Fibroblast of skin of abdomen (primary cell): Measurements from ENCODE around the gene RGN.
"Not testable (repeated sequence)": the region's sequence is repeated elsewhere in the genome, so short reads cannot be mapped to it uniquely, and the experiment has no call there.

Source experiments
- DNase-seq: peaks from one replicate; pipeline ENCODE4 v3.0.0-alpha.2; 2013

RGN gene

DNA sequence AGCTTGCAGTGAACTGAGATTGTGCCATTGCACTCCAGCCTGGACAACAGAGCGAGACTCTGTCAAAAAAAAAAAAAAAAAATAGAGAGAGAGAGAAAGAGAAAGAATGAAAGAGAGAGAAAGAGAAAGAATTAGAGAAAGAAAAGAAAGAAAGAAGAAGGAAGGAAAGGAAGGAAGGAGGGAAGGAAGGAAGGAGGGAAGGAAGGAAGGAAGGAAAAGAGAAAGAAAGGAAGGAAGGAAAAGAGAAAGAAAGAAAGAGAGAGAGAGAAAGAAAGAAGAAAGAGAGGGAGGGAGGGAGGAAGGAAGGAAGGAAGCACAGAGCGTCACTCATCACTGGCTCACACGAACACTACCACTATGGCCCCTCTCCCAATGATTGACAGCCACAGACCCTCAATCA, 46.2 kb downstream of the RGN start:
- not testable (repeated sequence) for DNase-seq

DNA sequence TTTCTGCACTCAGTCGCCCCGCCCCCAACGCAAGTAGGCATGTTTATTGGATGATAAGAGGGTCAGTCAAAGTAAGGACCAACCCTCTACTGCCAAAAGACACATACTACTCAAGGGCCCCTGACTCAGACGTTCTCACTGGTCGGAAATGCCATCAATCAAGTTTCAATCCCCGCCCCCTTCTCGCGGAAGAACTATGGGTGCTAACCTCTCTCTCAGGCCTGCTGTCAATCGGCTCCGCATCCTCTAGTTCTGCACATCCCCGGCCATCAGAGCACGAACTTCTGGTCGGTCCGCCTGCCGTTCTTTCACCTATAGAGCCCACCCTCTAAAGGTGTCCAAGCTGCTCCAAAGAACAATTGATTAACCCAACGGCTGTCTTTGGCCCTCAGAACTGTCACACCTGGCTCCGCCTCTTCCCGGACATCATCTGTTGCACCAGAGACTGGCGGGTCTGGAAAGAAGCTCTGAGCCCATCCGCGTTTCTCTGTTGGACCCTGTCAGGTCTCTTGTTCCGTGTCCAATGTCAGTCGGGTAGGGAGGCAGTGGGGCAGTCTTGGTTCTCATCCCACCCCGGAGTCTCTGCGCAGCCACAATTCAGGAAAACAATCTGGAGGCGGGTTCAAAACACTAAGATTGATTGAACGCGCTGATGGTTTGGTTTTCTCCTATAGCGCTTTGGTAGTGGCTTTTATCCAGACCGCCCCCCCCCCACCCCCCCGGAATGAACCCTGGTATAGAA, 51.1 kb downstream of the RGN start:
- DNase-seq = peak; percentile 96

DNA sequence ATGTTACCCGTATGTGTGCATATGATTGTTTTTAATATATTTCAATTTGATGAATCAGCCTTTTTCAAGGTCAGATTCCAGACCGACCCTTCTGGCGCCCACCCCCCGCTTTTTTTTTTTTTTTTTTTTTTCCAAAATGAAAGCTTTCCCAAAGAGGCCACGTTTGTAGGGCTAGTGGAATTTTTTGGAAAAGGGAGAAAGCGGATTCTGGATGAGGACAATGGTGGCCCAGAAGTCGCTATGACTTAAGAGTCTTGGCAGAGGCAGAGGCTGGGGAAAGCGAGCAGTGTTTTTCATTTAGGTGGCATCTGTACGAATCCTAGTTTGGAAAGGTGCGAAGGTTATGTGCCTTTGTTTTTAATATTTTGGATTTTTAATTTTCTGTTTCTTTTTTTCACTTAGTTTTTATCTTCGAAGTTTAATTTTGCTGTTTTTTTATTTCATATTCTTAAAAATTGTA, 51.7 kb downstream of the RGN start:
- peak; percentile 1 for DNase-seq

DNA sequence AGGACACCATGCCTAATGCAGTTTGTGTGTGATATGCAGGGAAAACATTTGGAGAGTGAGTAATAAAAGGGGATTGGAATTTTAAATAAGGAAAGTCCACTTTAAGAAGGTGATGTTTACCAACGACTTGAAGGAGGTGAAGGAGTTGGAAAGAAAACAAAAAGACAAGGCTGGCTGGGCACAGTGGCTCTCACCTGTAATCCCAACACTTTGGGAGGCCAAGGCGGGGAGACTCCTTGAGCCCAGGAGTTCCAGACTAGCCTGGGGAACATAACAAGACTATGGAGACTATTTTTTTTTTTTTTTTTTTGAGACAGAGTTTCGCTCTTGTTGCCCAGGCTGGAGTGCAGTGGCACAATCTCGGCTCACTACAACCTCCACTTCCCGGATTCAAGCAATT, 55.2 kb downstream of the RGN start:
- DNase-seq = no peak

DNA sequence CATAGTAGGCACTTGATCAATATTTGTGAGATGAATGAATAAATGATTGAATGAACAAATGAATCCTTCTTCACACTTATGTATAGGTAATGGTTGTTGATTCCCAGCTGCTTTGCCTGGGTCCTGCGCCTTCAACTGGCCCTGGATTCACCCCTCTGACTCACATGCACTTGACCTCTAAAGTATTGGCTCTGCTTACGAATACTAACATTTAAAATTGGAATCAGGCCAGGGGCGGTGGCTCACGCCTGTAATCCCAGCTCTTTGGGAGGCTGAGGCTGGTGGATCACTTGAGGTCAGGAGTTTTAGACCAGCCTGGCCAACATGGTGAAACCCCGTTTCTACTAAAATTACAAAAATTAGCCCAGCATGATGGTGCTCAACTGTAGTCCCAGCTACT, 57.4 kb downstream of the RGN start:
- DNase-seq = not testable (repeated sequence)

DNA sequence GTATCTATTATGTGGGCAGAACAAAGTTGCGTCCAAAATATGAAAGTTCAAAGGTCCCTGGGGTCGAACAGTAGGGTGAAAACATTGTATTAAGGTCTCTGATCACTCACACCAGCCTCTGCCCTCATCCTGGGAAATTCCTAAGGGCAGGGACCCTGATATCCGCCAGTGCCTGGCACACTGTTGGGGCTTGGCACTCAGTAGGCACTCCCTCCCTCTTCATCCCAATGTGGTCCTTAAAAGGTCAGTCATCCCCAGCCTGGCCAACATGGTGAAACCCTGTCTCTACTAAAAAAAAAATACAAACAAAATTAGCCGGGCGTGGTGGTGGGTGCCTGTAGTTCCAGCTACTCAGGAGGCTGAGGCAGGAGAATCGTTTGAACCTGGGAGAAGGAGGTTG, 59.9 kb downstream of the RGN start:
- DNase-seq = no peak
